Measurements from ENCODE around the gene SLC38A1. TPM values are rescaled to one million over a fixed set of nuclear protein-coding genes. Genes with fewer than 3 reads are reported as not detected.

The SLC38A1 gene
- total RNA-seq, 2 donors from 2014 or later, result 265 to 277 TPM

DNA sequence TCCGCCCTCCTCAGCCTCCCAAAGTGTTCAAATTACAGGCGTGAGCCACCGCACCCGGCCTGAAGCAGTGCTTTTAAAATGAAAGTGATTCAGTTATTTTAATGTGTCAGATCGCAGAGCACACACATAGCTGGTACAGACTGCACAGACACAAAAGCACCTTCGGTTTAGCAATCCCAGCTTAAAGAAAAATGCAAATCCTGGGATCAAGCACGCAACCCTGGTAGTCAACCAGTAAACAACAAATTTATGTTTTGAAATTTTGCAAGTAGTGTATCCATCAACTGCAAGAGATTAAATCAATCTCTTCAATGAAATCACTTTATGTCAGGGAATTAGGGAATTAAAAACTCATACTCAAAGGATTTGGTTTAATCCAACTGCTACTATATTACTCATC is 28.4 kb downstream of the SLC38A1 start:
- Mint-ChIP-seq H3K4me3 (no peak overlapping the region), H3K27ac (no peak overlapping the region), H3K36me3 (ENCODE audit: insufficient read depth in 2 of 2) (peaks cover 10 to 66% of the 10 kb centered on the region in 2 donors), H3K27me3 (ENCODE audit: low read depth) (no peaks in the 10 kb centered on the region), H3K9me3 (no peaks in the 10 kb centered on the region), H3K4me1 (ENCODE audit: low read depth) (peaks cover 80% of the 10 kb centered on the region)
- DNase-seq (no peak), ATAC-seq (replicated peaks in 1 of 2) (no peak)

DNA sequence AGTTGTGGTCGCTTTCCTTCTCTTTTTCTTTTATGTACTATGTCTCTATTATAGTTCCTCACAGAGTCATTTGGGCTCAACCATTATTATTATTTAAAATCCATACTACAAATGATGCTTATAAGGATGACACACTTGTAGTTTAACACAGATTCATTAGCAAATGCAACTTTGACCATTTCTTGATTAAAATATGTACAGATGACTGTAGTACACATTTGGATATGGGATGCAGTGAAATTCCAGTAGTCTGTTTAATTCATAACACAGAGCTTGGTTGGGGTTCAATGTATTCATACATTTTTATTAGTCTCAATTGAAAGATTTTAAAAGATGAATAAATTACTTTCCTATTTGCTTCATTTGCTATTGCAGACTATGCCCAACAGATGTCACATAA is 30.0 kb downstream of the SLC38A1 start:
- H3K36me3 Mint-ChIP-seq (ENCODE audit: insufficient read depth in 2 of 2), result peaks cover 11 to 69% of the 10 kb centered on the region in 2 donors
- peaks cover 77% of the 10 kb centered on the region for H3K4me1 Mint-ChIP-seq (ENCODE audit: low read depth)
- H3K9me3 Mint-ChIP-seq, result no peaks in the 10 kb centered on the region
- H3K27ac Mint-ChIP-seq, result peak overlapping the region; percentile 39
- no peak for ATAC-seq (replicated peaks in 1 of 2)
- DNase-seq, result no peak
- H3K27me3 Mint-ChIP-seq (ENCODE audit: low read depth), result no peaks in the 10 kb centered on the region
- no peak overlapping the region for H3K4me3 Mint-ChIP-seq

DNA sequence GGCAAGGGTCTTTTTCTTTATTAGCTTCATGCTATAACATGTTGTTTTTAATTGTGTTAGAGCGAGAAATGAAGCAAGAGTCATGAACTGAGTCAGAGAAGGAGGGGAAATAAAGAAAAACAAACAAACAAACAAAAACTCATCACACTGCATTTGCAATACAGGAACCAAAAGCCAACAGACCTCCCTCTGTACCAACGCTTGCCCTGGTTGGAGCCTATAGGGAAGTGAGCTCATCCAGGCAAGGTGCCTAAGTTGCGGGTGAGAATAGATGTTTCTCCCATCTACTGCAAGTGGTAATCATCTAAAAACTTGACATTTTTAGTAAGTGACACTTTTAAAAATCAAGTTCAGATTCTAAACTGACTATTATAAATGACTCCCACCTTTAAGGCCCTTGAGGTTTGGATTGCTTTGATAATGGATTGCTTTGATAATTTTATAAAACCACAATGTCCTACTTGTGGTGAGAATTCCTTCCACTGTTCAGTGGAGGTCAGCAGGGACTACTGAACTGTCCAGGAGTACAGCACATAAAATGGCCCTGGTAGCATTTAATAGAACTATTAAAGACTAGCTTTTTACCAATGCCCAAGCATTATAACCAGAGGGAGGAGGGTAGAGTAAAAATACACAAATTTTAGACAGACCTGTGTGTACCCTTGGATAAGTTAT is 31.3 kb downstream of the SLC38A1 start:
- DNase-seq (no peak), ATAC-seq (replicated peaks in 1 of 2) (no peak)
- H3K4me1 Mint-ChIP-seq (ENCODE audit: low read depth), result peaks cover 70% of the 10 kb centered on the region
- no peaks in the 10 kb centered on the region for H3K27me3 Mint-ChIP-seq (ENCODE audit: low read depth)
- H3K27ac Mint-ChIP-seq, result no peak overlapping the region
- H3K9me3 Mint-ChIP-seq, result no peaks in the 10 kb centered on the region
- peaks cover 7 to 60% of the 10 kb centered on the region in 2 donors for H3K36me3 Mint-ChIP-seq (ENCODE audit: insufficient read depth in 2 of 2)
- no peak overlapping the region for H3K4me3 Mint-ChIP-seq

DNA sequence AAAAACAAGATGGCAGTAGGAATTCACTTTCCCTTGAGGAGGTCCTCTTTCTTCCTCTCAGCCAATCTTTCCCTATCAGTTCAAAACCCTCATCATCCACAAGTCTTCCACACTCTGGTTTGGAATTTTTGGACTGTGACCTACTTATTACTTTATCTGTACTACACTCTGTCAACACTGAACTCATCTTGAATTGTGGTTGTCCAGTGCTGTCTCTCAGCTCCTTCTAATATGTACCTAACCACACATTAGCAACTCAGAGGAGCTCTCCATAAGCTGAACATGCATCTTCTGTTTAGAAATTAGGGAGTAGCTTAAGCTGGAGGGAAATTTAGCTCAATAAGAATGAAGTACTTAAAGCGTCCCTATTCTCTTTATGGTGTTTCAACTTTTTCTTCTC is 34.8 kb downstream of the SLC38A1 start:
- ATAC-seq (replicated peaks in 1 of 2) (no peak), DNase-seq (no peak)
- no peaks in the 10 kb centered on the region for H3K9me3 Mint-ChIP-seq
- H3K4me3 Mint-ChIP-seq, result no peak overlapping the region
- peak overlapping the region; percentile 12 for H3K27ac Mint-ChIP-seq
- no peaks in the 10 kb centered on the region for H3K27me3 Mint-ChIP-seq (ENCODE audit: low read depth)
- peaks cover 9 to 59% of the 10 kb centered on the region in 2 donors for H3K36me3 Mint-ChIP-seq (ENCODE audit: insufficient read depth in 2 of 2)
- H3K4me1 Mint-ChIP-seq (ENCODE audit: low read depth), result peaks cover 72% of the 10 kb centered on the region

DNA sequence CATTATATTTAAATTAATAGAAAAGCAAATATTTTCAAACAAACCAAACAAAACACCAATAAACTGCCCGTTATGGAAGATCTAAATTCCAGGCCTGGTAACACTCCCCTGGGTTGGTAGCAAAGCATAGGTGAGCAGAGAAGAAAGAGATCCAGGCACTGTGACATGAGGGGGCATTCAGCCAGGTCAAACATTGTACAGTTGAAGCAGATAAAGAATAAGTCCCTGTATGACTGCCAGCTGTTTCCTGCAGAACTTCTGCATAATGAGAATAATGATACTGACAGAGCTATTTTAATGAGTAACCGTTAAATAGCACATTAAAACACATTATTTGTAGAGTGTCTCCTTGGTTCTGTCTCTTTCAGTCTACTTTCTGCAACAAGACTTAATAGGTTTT is 35.4 kb downstream of the SLC38A1 start:
- peaks cover 66% of the 10 kb centered on the region for H3K4me1 Mint-ChIP-seq (ENCODE audit: low read depth)
- H3K4me3 Mint-ChIP-seq, result no peak overlapping the region
- no peaks in the 10 kb centered on the region for H3K27me3 Mint-ChIP-seq (ENCODE audit: low read depth)
- H3K27ac Mint-ChIP-seq, result no peak overlapping the region
- peaks cover 9 to 57% of the 10 kb centered on the region in 2 donors for H3K36me3 Mint-ChIP-seq (ENCODE audit: insufficient read depth in 2 of 2)
- H3K9me3 Mint-ChIP-seq, result no peaks in the 10 kb centered on the region
- no peak for DNase-seq
- no peak for ATAC-seq (replicated peaks in 1 of 2)

DNA sequence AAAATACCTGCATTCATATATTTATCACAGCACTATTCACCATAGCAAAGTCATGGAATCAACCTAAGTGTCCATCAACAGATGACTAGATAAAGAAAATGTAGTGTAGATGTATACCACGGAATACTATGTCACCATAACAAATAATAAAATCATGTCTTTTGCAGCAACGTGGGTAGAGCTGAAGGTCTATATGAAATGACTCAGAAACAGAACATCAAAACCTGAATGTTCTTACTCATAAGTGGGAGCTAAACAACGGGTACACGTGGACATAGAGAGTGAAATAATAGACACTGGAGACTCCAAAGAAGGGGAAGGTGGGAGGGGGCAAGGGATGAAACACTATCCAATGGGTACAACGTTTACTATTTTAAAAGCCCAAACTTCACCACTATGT is 37.9 kb downstream of the SLC38A1 start:
- peak; percentile 89 to 94 for ATAC-seq (replicated peaks in 1 of 2)
- Mint-ChIP-seq H3K27me3 (ENCODE audit: low read depth) (no peaks in the 10 kb centered on the region), H3K4me3 (no peak overlapping the region), H3K9me3 (no peaks in the 10 kb centered on the region), H3K27ac (peak overlapping the region; percentile 44), H3K36me3 (ENCODE audit: insufficient read depth in 2 of 2) (peaks cover 9 to 63% of the 10 kb centered on the region in 2 donors), H3K4me1 (ENCODE audit: low read depth) (peaks cover 55% of the 10 kb centered on the region)
- DNase-seq, result no peak

DNA sequence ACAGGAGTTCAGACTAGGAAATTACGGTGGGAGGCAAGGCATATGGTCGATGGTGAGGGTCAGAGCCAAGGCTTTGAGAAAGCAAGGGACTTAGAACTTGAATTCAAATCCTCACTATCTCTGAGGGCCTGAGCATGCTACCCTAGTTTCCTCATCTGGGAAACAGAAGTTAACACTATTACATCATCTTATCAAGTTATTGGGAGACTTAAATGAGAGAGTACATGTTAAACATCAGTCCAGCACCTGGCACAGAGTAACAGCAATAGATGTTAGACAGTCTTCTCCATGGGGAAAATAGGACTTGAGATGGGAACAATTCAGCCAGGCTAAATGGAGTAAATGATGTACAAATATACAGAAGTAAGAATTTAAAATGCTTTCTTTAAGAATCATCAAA is 38.5 kb downstream of the SLC38A1 start:
- Mint-ChIP-seq H3K4me1 (ENCODE audit: low read depth) (peaks cover 53% of the 10 kb centered on the region), H3K27ac (peak overlapping the region; percentile 49), H3K36me3 (ENCODE audit: insufficient read depth in 2 of 2) (peaks cover 10 to 65% of the 10 kb centered on the region in 2 donors), H3K27me3 (ENCODE audit: low read depth) (no peaks in the 10 kb centered on the region), H3K9me3 (no peaks in the 10 kb centered on the region), H3K4me3 (no peak overlapping the region)
- DNase-seq (no peak), ATAC-seq (replicated peaks in 1 of 2) (no peak)

DNA sequence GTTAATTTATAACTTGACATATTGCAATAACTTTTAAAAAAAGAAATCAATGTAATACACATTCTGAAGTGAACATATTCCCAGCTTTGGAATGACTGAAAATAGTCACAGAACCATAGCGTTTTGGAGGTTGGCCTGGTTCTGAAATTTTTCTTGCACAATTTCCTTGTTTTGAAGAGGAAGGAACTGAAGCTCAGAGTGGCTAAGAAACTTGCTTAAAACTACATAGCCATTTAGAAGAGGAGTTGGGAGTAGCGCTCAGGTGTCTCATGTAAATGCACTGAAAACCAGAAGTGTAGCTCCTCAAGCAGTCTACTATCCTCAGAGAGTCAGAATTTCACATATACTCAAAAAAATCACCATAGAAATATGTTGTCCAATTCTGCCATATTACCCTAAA is 41.2 kb downstream of the SLC38A1 start:
- H3K9me3 Mint-ChIP-seq, result no peaks in the 10 kb centered on the region
- no peak overlapping the region for H3K27ac Mint-ChIP-seq
- H3K4me1 Mint-ChIP-seq (ENCODE audit: low read depth), result peaks cover 62% of the 10 kb centered on the region
- DNase-seq (no peak), ATAC-seq (replicated peaks in 1 of 2) (no peak)
- H3K4me3 Mint-ChIP-seq, result no peak overlapping the region
- peaks cover 11 to 68% of the 10 kb centered on the region in 2 donors for H3K36me3 Mint-ChIP-seq (ENCODE audit: insufficient read depth in 2 of 2)
- no peaks in the 10 kb centered on the region for H3K27me3 Mint-ChIP-seq (ENCODE audit: low read depth)

DNA sequence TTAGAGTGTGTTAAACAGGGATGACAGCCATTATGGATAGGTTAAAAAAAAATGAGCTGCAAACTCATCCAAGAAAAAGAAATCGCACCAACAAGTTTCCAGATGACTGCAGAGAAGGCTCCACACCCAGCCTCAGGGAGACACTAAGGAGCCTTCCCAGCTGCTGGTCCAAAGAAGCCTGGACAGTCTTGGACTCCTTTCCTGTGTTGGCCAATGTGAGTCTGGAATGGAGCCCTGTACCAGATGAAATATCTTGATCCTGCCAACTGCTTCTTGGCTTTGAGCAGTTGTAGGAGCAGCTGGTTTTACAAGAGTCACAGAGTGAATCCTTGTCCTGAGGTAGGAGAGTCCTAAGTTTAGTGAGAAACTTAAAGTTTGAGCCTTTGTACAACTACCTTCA is 44.5 kb downstream of the SLC38A1 start:
- no peak for ATAC-seq (replicated peaks in 1 of 2)
- no peak for DNase-seq
- peaks cover 14 to 61% of the 10 kb centered on the region in 2 donors for H3K36me3 Mint-ChIP-seq (ENCODE audit: insufficient read depth in 2 of 2)
- H3K27me3 Mint-ChIP-seq (ENCODE audit: low read depth), result no peaks in the 10 kb centered on the region
- H3K9me3 Mint-ChIP-seq, result no peaks in the 10 kb centered on the region
- H3K4me3 Mint-ChIP-seq, result peak overlapping the region in 1 of 2 donors; percentile 52
- peak overlapping the region; percentile 48 for H3K27ac Mint-ChIP-seq
- H3K4me1 Mint-ChIP-seq (ENCODE audit: low read depth), result peaks cover 67% of the 10 kb centered on the region

DNA sequence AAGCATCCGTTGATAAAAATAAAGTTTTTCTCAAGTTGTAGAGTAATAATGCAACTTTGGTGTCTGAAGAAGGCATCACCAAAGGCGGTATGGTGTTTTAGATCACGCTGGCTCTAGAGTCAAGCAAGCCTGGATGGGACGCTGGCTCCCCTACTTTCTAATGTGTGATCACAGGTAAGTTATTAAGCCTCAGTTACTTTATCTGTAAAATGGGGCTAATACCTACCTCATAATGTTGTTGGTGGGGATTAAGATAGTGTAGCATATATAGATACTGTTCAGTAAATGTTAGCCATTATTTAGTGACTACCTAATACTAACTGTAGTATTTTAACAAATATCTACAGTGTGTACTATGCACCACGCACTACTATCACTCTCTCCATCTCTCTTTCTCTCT is 45.8 kb downstream of the SLC38A1 start:
- ATAC-seq (replicated peaks in 1 of 2), result no peak
- Mint-ChIP-seq H3K4me3 (peak overlapping the region; percentile 13 to 83), H3K27me3 (ENCODE audit: low read depth) (no peaks in the 10 kb centered on the region)

DNA sequence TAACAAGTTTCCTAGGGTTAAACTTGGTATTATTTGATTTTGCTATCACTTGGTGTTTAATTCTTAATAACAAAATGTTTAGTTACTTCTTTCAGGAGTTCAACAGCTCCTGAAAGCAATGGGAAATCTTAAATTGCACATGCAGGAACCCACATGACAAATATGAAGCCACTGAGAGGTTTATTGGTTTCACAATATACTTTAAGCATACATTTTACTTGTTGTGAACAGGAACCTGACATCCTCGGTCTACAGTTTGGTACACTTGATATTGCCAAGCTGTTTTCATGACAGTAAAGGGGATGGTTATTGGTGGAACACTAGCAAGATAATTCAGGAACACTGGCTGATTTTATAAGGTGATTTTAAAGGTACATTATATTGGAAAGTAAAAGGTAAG is 46.2 kb downstream of the SLC38A1 start:
- no peaks in the 10 kb centered on the region for H3K27me3 Mint-ChIP-seq (ENCODE audit: low read depth)
- peak overlapping the region; percentile 72 for H3K27ac Mint-ChIP-seq
- DNase-seq, result no peak
- ATAC-seq (replicated peaks in 1 of 2), result no peak
- no peaks in the 10 kb centered on the region for H3K9me3 Mint-ChIP-seq
- peaks cover 21 to 59% of the 10 kb centered on the region in 2 donors for H3K36me3 Mint-ChIP-seq (ENCODE audit: insufficient read depth in 2 of 2)
- H3K4me1 Mint-ChIP-seq (ENCODE audit: low read depth), result peaks cover 85% of the 10 kb centered on the region
- peak overlapping the region; percentile 13 to 83 for H3K4me3 Mint-ChIP-seq

More for the DNA sequence above, 45.8 kb downstream of the SLC38A1 start:
- peak in 1 of 2 donors; percentile 19 for DNase-seq
- Mint-ChIP-seq H3K4me1 (ENCODE audit: low read depth) (peaks cover 80% of the 10 kb centered on the region), H3K36me3 (ENCODE audit: insufficient read depth in 2 of 2) (peaks cover 20 to 60% of the 10 kb centered on the region in 2 donors), H3K27ac (peak overlapping the region; percentile 95), H3K9me3 (no peaks in the 10 kb centered on the region)

DNA sequence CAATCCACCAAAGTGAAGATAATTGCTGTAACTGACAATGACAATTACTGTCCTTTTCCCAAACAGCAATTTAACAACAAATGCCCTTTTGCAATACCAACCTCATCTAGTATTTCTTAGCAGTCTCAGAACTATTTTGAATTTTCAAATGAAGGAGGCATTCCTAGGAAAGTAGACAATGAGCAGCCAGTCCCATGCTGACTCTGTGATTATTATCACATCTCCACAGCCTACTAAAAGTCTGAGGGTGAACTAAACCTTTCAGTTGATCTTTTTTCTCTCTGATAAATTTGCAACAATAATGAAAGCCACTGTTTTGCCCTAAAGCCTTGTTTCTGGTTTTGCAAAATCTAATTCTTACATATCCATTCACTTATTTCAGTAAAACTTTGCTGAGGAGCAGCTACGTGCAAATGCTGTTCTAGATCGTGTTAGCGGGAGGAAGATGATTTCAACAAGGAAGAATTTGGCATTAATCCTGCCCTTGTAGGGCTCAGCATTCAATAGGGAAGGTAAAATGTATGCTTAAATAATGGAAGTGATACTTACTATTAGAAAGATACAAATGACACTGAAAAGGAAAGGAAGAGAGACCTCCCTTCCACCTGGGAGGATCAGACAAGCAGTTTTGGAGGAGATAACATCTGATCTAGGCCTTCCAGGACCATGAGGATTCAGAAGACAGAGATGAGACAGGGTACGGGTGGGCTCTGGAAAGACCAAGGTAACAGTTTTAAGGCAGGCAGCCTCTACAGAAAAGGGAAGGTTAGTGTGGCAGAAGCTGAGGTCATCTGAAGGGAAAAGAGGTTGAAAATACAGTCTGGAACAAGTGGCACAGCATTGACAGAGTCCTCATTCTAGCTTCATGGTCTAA is 47.4 kb downstream of the SLC38A1 start:
- ATAC-seq (replicated peaks in 1 of 2) (no peak), DNase-seq (no peak)
- Mint-ChIP-seq H3K9me3 (no peaks in the 10 kb centered on the region), H3K4me3 (peak overlapping the region; percentile 13 to 83), H3K4me1 (ENCODE audit: low read depth) (peaks cover 89% of the 10 kb centered on the region), H3K36me3 (ENCODE audit: insufficient read depth in 2 of 2) (peaks cover 21 to 55% of the 10 kb centered on the region in 2 donors), H3K27ac (peak overlapping the region; percentile 92), H3K27me3 (ENCODE audit: low read depth) (no peaks in the 10 kb centered on the region)

DNA sequence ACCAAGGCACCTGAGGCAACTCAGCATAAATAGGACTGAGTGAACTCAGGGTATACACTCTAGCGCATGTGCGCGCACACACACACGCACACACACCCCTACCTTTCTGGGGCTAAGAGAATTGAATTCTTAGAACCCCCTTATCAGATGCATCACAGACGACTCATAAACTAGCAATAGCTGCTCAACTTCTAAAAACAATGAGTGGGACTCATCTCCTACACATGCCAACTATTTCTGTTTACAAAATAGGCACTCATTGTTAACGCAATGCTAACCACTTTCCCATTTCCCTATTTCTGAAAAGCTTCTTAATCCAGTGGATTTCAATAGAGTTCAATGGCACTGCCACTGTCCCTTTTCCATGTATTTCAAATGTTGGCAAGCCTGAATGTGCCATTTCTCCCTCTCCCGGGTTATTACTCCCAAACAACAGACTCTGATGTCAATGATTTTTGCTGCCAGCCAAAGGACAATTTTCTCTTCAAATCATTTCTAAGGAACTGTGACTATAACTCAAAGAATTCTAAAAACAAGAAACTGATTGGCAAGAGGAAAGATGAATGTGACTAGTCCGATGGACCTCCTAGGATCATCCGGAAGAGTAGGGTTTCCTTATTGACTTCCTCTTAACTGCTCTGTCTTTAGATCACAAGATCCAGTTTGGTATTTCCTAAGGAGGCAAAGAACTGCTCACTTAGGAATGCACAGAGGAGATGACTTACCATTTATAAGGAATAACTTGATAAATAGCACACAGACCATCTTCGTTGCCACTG is 48.8 kb downstream of the SLC38A1 start:
- ATAC-seq (replicated peaks in 1 of 2) (peak; percentile 55 to 56), DNase-seq (peak; percentile 60 to 81)
- peaks cover 26 to 57% of the 10 kb centered on the region in 2 donors for H3K36me3 Mint-ChIP-seq (ENCODE audit: insufficient read depth in 2 of 2)
- peaks cover 98% of the 10 kb centered on the region for H3K4me1 Mint-ChIP-seq (ENCODE audit: low read depth)
- peak overlapping the region; percentile 78 to 83 for H3K4me3 Mint-ChIP-seq
- peak overlapping the region; percentile 92 for H3K27ac Mint-ChIP-seq
- H3K27me3 Mint-ChIP-seq (ENCODE audit: low read depth), result no peaks in the 10 kb centered on the region
- no peaks in the 10 kb centered on the region for H3K9me3 Mint-ChIP-seq
